ENCODE measurements around the gene TNFSF9. TPM values are rescaled to one million over a fixed set of nuclear protein-coding genes. Genes with fewer than 3 reads are reported as not detected.
"Not testable (repeated sequence)": the region's sequence is repeated elsewhere in the genome, so short reads cannot be mapped to it uniquely, and the experiment has no call there.

Gene TNFSF9
- total RNA-seq, 4 donors from 2014 or later = 0.66 to 1.3 (median 1.2) TPM; not detected in 1

DNA sequence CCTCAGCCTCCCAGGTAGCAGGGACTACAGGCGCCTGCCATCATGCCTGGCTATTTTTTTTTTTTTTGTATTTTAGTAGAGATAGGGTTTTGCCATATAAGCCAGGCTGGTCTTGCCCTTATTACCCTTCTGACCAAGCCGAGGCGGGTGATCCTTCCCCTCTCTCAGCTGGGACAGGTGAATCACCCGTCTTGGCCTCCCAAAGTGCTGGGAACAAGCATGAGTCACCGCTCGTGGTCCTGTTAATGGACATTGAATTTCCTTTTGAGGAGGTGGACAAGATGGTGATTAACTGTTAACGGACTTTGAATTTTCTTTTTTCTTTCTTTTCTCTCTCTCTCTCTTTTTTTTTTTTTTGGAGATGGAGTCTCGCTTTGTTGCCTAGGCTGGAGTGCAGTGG is 49.5 kb downstream of the TNFSF9 start:
- no peak overlapping the region for H3K27ac ChIP-seq
- H3K27me3 ChIP-seq = peaks cover 0 to 13% of the 10 kb centered on the region in 2 donors
- TF ChIP-seq, protein P1, sequence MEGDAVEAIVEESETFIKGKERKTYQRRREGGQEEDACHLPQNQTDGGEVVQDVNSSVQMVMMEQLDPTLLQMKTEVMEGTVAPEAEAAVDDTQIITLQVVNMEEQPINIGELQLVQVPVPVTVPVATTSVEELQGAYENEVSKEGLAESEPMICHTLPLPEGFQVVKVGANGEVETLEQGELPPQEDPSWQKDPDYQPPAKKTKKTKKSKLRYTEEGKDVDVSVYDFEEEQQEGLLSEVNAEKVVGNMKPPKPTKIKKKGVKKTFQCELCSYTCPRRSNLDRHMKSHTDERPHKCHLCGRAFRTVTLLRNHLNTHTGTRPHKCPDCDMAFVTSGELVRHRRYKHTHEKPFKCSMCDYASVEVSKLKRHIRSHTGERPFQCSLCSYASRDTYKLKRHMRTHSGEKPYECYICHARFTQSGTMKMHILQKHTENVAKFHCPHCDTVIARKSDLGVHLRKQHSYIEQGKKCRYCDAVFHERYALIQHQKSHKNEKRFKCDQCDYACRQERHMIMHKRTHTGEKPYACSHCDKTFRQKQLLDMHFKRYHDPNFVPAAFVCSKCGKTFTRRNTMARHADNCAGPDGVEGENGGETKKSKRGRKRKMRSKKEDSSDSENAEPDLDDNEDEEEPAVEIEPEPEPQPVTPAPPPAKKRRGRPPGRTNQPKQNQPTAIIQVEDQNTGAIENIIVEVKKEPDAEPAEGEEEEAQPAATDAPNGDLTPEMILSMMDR (IDR thresholded peaks at IDR 0.05) = no peak
- TF ChIP-seq EP300 (IDR thresholded peaks at IDR 0.05) (no peak), POLR2A (IDR thresholded peaks at IDR 0.05) (no peak)
- no peaks in the 10 kb centered on the region for H3K9me3 ChIP-seq
- DNase-seq (ENCODE audit: low spot score in 2 of 2) = no peak
- H3K4me1 ChIP-seq = no peaks in the 10 kb centered on the region
- no peak overlapping the region for H3K4me3 ChIP-seq
- no peaks in the 10 kb centered on the region for H3K36me3 ChIP-seq
- WGBS, 2 donors = 72 to 77% methylated on average over 8 of the region's 8 CpGs

DNA sequence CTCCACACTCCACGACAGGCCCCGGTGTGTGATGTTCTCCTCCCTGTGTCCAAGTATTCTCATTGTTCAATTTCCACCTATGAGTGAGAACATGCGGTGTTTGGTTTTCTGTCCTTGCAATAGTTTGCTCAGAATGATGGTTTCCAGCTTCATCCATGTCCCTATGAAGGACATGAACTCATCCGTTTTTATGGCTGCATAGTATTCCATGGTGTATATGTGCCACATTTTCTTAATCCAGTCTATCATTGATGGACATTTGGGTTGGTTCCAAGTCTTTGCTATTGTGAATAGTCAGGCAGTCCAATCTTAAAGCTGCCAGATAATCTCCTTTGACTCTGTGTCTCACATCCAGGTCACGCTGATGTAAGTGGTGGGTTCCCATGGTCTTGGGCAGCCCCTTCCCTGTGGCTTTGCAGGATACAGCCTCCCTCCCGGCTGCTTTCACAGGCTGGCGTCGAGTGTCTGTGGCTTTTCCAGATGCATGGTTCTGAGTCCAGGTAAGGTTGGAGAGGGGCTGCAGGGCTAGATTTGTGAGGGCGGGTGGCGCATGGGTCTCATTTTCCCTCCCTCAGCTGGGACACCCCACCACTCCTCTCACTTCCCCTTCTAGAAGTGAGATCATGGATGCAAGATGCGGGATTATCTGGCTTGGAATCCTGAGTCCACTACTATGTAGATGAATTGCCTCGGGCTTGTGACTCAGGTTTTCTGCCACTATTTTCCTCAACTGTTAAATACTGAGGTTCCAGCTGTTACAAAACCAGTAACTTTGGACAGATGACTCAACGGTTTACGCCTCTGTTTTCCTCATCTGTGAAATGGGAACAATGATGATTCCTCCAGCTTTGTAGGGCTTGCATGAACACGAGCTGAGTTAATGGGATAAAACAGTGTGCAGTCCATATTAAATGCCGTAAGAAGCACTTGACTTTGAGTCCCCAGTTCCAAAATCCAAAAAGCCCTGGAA is 52.0 kb downstream of the TNFSF9 start:
- WGBS, 2 donors = 84% methylated on average over 16 of the region's 16 CpGs
- Histone ChIP-seq H3K27me3 (peaks cover 0 to 38% of the 10 kb centered on the region in 2 donors), H3K4me1 (peaks cover 0 to 11% (median 3%) of the 10 kb centered on the region in 4 donors)
- H3K4me3 ChIP-seq; H3K27ac ChIP-seq; H3K9me3 ChIP-seq; DNase-seq (ENCODE audit: low spot score in 2 of 2); H3K36me3 ChIP-seq: not testable (repeated sequence)

Small RNAs within 50 kb of the gene (small RNA-seq; reads per million reads assigned to genes)
- not detected for gene AC010503.2
- gene RF00019 = not detected

Other genes with a start within 250 kb of the TNFSF9 start
- not detected for gene ACER1, start 197.4 kb upstream of the TNFSF9 start, total RNA-seq
- gene CLPP, start 169.5 kb upstream of the TNFSF9 start, total RNA-seq = 10 to 100 TPM; 46.1 to 87.2 (median 67.8) TPM
- 10 to 100 TPM; 54.0 to 77.6 (median 70.4) TPM for gene ALKBH7, start 158.2 kb upstream of the TNFSF9 start, total RNA-seq
- 1 to 10 TPM in 3 of 4 donors, under 1 TPM in 1; under 0.01 to 4.3 (median 2.5) TPM for gene PSPN, start 155.1 kb upstream of the TNFSF9 start, total RNA-seq
- gene GTF2F1, start 137.9 kb upstream of the TNFSF9 start, total RNA-seq = 10 to 100 TPM; 29.5 to 50.9 (median 45.1) TPM
- gene KHSRP, start 106.2 kb upstream of the TNFSF9 start, total RNA-seq = 100 to 1,000 TPM in 3 of 4 donors, 10 to 100 TPM in 1; 79.5 to 147 (median 119) TPM
- gene SLC25A41, start 97.3 kb upstream of the TNFSF9 start, total RNA-seq = under 1 TPM in 1 of 4 donors, not detected in 3; 0.63 TPM
- gene SLC25A23, start 71.2 kb upstream of the TNFSF9 start, total RNA-seq = 10 to 100 TPM; 33.2 to 45.6 (median 42.4) TPM
- not detected for gene CRB3, start 66.8 kb upstream of the TNFSF9 start, total RNA-seq
- gene DENND1C, start 49.2 kb upstream of the TNFSF9 start, total RNA-seq = 1 to 10 TPM; 1.1 to 8.1 (median 2.5) TPM
- 10 to 100 TPM; 10.8 to 31.0 (median 22.1) TPM for gene TUBB4A, start 28.7 kb upstream of the TNFSF9 start, total RNA-seq
- under 1 TPM in 1 of 4 donors, not detected in 3; 0.87 TPM for gene CD70, start 60.1 kb downstream of the TNFSF9 start, total RNA-seq
- gene TNFSF14, start 139.1 kb downstream of the TNFSF9 start, total RNA-seq = 1 to 10 TPM; 1.3 to 8.4 (median 5.2) TPM
- 1,000 to 10,000 TPM in 1 of 4 donors, 100 to 1,000 TPM in 3; 256 to 1,128 (median 733) TPM for gene C3, start 189.6 kb downstream of the TNFSF9 start, total RNA-seq
- gene GPR108, start 206.6 kb downstream of the TNFSF9 start, total RNA-seq = 10 to 100 TPM; 53.4 to 79.2 (median 65.9) TPM
- gene TRIP10, start 208.7 kb downstream of the TNFSF9 start, total RNA-seq = 100 to 1,000 TPM in 3 of 4 donors, 10 to 100 TPM in 1; 96.1 to 148 (median 110) TPM
- gene SH2D3A, start 236.4 kb downstream of the TNFSF9 start, total RNA-seq = 1 to 10 TPM in 1 of 4 donors, under 1 TPM in 2, not detected in 1; 0.39 to 4.2 (median 0.44) TPM
- gene VAV1, start 241.7 kb downstream of the TNFSF9 start, total RNA-seq = 10 to 100 TPM in 1 of 4 donors, 1 to 10 TPM in 3; 4.0 to 16.2 (median 5.8) TPM